Left forelimb (tissue), 1 donor: ENCODE results near the gene CACNA2D1.

Source experiments
- DNase-seq: peaks from one replicate; pipeline ENCODE4 v3.0.0-alpha.2; 2018; ENCODE audit warnings: low spot score

Gene CACNA2D1

DNA sequence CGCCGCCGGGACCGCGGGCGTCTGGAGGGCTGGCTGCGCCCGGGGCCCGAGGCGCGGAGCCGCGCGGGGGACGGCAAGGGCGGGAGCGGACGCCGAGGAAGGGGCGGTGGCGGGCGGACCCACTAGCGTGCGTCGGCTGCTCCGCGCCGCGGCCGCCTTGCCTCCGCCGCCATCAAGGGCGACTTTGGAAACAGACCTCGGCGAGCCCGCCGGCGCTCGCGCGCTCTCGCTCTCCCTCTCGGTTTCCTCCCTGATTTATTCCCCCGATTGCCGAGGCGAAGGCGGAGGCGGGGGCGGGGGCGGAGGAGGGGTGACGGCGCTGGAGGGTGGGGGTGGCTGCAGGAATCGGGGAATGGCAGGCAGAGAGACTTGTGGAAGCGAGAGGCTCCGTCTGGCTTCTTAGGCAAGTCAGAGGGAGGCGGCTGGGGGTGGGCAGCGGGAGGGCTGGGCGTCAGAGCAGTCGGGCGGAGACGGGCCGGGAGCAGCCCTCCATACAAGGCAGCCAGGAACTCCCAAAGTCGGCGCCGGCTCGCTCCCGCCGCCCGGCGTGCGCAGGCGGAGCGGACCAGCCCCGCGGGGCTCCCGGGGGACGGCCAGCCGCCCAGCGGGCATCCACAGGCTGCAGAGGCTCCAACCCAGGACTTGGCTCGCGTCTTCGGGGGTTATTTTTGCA, at the start of gene CACNA2D1:
Gene CACNA2D1 (minus strand): TSS at position 231 of the 673 bp plus-strand sequence.
- peak; percentile 91 for DNase-seq

DNA sequence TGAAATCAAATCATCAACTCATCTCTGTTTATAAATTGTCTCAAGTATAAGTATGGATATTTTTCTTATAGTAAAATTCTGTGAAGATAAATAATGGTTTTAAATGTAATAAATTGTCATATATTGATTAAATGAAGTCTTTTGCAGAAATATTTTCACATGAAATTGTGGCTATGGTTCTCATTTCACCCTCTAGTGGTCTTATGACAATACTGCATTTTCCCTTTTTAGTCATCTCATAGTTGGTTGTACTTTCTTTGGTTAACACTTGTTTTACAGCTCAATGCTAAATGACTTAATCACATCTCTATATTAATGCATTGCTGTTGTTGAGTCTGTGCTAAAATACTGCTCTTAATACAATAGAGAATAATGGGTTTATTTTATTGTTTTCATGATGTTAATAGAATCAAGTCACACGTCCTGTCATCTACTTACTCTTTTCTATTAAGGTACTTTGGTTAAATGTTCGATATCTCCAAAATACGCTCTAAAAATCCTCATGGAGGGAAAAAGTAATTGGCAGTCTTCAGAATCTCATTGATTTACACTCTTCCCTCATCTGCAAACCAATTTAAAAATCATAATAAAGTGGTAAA, 38.0 kb upstream of the CACNA2D1 start:
- DNase-seq: no peak

DNA sequence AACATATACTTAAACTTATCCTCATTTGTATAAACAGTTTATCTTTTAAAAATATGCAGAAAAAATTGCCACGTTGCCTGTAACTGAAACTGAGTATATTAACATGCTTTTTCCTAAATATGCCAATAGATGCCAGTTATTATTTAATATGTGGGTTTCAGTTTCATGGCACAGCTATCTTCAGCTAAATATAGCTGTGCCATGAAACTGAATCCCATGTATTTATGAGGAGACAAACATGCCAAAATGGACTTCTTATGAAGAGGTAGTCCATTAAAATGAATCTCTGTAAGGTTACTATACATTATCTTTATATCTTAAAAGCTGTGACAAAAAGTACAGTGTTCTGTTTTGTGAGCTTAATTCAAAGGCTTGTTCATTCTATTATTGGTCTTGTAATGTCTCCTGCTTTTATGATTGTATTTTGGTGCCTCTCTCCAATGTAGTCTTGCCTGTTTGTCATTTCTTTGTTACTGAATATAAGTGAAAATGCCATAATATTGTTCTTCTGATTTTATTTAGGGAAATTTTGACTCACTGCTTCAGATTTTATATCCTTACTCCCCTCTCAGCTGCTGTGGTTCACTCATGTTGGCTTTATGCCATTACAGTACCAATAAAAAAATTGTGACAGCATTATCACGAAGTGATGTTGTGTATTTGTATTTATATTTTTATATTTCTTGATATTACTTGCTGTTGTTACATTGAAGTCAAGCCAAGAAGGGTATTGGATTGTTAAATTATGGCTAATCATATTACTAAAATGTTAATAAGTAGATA, 34.3 kb upstream of the CACNA2D1 start:
- no peak for DNase-seq

DNA sequence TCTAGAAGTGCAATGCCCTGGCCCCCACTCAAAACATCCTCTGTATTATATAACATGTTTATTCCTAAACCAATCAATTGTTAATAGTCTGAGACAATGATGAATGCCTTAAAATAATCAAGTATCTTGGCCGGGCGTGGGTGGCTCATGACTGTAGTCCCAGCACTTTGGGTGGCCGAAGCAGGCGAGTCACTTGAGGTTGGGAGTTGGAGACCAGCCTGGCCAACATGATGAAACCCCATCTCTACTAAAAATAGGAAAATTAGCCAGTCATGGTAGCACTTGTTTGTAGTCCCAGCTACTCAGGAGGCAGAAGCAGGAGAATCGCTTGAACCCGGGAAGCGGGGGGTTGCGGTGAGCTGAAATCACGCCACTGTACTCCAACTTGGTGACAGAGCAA, 29.4 kb upstream of the CACNA2D1 start:
- no peak for DNase-seq

DNA sequence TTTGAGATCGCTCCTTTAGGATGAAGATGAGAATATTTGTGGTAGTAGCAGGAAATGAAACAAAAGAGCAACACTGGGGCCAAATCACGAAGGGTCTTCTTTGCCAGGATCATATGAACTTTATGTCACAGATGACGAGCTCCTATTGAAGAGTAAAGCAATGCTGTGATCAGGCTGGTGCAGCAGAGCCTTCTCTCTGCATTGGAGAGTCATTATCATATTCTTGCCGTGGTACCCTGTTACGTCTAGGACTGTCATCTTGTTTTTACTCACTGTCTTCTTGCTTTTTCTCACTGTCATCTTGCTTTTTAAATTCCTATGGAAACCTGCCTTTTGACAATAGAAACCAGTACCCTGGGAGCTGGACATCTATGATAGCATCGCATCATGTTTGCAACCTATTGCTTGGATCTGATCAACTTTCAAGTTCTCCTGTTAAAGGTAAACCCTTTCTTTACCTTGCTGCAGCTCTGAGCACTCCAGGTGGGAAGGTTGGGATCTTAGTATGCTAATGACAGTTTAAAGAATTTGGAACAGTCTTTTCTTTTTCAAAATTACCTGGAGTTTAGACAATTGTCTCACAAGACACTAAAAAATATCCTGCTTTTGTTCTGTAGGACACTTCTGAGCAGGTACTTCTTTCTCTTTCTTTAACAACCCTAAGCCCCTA, 27.9 kb upstream of the CACNA2D1 start:
- no peak for DNase-seq

DNA sequence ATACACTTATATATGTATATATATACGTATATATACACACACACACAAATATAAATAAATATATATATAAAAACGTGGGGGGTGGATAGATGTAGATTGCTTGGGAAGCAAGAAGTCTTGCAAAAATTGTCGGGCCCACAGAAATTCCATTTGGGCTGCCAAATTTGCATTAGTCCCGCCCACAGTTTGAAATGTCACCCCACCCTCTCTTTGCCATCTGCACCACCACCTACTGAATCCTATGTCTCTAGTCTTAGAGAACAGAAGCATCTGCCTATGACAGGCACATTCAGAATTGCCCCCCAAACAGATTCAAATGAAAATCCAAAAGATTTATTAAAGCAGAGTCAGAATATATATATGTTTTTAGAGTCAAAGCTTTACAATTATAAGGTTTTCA, 25.6 kb upstream of the CACNA2D1 start:
- no peak for DNase-seq

DNA sequence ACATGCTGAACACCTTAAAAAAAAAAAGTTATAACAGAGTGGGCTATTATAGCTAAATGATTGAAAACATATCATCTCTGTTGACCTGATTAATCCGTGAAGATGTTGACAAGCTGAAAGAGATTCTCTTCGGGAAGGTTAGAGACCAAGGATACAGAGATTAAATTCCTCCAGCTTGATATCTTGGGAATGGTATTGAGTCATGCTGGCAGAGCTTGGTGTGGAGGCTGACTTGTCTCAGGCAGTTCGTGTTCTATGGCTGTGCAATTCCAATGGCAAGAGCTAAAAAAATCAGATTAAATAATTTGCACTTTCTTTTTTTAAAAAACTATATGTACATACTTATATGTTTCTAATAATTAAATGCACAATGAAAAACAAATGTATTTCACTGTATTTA, 24.9 kb upstream of the CACNA2D1 start:
- DNase-seq: no peak

DNA sequence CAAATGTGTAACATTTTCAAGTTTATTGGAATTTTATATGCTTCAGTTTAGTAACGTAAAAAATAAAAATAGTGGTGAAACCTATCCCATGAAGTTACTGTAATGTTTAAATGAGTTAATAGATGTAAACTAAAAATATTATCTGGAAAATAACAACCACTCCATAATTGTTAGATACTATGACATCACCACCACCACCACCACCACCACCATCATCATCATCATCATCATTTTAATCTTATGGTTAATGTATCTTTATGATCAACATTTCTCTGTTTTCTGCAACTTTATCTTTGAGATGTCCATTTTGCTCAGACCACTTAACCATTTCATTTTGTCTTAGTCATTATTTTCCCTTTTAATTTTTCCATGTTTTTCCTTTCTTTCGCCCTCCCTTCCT, 23.4 kb upstream of the CACNA2D1 start:
- DNase-seq: no peak

DNA sequence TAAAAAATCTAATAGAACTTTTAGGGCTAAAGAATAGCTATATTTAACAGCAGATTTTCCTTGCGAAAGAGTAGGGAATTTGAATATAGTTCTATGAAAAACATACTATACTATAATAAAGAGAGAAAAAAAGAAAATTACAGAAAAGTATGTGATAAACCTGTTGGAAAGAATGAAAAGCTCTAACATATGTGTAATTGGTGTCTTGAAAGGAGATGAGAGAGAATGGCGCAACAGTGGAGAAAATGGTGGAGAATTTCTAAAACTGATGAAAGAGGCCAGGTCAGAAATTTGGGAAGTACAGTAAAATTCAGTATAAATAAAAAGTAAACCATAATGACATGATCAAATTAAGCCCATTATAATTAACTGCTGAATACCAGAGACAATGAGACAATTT, 20.8 kb upstream of the CACNA2D1 start:
- no peak for DNase-seq

DNA sequence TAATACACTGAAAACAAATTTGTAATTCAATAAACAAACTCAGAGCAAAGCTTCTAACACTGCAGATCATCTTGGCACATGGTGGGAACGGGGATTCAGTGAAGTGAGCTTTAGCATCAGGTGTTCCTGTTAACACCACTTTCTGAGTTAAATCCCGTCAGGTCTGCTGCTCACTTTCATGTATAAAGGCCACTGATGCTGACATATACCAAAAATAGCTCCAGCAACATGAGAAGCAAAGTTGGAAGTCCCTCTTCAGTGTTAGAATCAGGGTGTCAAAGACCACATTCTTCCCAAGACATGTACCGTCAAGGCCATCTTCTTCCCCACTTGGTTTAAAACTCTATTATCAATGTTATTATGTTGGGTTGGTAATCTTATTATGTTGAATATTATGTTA, 11.7 kb upstream of the CACNA2D1 start:
- DNase-seq: no peak

DNA sequence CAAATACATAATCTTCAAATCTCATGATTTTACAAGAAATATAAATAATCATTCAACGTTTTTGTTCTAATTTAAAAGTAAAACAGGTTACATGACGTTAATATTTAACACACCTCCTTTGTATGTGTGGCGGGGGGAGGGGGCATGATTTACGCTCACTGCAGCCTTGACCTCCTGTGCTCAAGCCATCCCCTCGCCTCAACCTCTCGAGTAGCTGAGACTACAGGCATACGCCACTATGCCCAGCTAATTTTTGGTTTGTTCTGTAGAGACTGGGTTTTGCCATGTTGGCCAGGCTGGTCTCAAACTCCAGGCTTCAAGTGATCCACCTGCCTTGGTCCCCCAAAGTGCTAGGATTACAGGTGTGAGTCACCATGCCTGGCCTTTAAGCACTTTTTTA, 7.2 kb upstream of the CACNA2D1 start:
- DNase-seq: no peak

DNA sequence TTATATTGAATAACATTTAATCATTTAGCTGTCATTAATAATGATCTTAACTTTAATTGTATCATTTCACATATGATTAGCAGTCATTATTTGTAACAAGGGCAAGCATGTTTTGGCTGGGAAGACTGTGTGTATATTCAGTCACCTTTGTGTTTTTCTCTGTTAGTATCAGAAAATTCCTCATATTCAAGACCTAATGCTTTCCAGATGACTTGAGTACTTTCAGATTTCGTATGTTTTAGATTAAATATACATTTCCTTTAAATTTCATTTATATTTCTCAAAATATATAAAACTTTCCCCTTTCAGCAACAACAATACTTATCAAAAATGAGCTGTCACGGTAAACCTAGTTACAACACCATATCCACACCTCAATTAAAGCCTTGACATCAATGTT, 6.3 kb upstream of the CACNA2D1 start:
- no peak for DNase-seq

DNA sequence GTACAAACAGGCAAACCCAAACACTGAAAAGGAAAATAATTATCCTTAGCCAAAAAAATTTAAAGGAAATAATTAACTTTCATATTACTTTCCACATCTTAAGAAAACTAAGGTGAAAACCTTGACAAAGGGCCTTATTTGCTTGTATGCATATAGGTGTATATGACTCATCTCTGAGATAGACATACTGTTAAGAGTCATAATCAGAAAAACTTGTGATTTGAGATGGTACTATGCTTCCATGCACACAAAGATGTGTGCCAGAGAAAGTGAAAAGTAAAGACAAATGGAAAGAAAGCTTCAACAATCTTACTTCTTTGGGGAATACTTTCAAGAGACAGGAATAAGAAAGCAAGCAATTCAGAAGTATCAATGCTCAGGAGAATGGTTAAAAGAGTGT, 3.3 kb upstream of the CACNA2D1 start:
- no peak for DNase-seq

DNA sequence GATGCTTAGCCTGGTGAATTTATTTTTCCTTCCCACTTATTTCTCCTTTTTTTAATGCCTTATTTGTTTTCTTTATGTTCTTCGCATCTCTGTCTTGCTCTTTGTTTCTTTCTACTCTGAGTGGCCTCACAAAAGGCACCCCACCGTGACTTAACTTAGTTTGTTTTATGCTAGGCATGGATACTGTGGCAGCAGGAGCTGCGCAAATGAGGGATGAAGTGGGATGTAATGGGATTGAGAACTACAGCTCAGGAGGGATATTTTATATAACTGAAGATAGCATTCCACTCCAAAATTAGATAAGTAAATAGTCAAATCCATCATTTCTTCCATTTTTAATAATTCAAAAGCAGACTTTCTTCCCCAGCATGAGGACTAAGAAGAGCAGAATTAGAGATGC, 1.7 kb upstream of the CACNA2D1 start:
- no peak for DNase-seq

DNA sequence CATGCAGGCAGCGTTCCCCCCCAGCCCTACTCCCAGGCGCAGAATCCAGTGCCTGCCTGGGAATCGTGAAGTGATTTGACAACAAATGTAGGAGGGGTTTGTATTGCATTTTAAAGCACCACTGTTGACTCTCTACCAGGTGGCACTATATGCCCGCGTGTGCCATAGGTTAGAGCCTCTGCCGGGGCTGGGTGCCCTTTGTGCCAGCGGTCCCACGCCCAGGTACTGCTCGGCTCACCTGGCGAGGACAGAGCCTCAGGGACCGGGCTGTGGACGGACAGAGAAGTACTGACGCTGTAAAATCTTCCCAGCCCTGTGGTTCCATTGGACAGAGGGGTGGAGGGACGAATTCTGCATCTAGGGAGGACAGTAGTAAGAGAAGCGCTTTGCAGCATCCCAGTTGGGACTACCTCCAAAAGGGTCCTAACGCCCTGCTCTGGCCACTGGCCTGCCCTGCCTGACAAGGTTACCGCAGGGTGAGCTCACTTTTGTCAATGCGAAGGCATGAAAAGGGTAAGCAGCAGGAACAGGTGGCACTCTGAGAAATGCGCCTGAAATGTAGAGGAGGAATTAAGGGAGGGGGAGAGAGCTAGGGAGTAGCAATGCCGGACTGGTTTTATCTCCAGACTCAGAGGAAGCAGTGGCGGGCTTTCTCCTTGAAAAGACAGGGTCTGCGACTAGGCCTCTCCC, 788 bp upstream of the CACNA2D1 start:
- no peak for DNase-seq

DNA sequence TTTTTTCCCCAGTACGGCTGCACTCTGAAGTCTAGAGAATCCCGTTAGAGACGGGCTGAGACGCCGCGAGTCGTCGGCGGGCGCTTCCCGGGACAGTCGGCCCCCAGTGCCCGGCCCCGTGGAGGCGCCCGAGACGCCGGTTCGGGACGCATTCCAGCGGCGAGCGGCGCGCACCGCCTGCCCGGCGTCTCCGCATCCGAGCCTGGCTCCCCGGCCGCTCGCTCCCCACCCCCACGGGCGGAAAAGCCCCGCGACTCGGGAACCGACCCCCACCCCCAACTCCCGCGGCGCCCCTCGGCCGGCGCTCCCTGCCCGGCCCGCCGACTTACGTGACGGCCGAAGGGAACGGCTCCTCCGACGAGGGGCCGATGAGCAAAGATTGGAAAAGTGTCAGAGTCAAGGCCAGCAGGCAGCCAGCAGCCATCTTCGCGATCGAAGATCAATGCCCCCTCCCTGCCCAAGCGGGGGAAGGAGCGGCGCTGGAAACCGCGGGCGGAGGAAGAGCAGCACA, 486 bp downstream of the CACNA2D1 start:
- no peak for DNase-seq

DNA sequence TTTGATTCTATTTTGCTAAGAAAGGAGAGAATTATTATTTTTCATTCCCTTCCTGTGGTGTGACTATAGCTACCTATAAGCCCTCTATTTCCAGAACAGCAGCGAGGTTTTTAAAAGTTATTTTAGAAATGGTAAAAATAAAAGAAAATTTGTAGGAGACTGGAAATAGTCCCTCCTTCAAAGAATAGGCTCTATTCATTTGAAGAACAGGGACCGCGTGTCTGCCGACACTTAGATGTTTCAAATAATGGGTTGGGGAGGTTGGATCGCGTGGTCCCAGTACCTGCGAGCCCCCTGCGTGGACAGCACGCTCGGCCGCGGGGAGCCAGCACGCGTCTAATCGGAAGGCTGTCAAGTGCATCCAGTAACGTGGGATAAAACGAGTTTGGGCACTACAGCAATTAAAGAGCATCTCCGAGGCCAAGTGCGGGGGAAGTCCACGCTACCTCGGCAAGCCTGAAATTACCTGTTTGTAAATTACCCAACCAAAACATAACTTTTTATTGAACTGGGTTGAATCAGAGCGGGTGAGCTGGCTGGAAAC, 1.0 kb downstream of the CACNA2D1 start:
- DNase-seq: peak; percentile 66

DNA sequence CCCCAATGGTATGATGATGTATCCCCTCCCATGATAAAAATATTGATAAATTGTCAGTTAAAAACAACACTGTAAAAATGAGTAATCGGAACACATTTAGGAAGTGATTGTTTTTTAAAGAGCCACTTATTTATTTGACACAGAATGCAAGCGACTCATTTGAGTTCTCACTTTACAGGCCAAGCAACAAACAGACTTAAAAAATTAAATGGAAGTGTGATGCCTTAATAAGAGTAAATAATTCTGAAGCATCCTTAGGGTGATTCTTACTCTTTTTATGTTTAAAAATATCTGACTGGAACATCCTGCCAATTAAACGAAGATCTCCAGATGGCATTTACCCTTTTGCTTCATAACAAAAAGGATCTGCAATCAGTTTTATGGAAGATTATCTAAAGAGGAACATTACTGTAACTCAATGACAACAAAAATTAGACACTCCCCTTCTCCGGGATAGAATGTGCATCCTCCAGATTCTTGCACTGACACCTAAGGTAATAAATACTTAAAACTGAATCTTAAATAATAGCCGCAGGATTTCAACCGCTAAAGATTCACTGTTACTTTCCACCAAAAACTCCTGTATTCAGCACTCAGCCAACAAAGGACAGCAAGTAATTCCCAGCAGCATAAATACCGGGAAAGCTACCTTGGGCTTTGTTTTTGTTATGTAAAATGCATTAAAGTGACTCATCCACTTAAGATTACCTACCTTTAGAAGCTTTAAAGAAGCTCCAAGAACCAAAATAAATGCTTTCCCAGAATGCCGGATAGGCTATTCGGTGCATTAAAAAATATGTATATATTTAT, 1.7 kb downstream of the CACNA2D1 start:
- no peak for DNase-seq

DNA sequence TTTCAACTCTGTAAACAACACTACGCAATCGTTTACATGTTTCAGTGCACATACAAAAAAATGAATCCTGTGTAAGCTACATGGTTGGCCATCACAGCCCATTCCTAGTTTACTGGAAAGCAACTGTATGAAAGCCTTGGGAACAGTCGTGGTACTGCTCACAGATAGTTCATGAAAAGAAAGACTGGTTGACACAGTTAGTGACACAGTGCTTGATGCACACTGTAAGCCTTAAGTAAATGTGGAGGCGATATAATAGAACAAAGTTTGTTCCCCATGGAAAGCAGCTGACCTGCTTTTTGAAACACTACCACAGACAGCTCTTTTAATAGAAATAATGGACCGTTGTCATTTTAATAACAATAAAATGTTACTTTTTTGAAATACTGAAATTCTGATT, 5.1 kb downstream of the CACNA2D1 start:
- no peak for DNase-seq

DNA sequence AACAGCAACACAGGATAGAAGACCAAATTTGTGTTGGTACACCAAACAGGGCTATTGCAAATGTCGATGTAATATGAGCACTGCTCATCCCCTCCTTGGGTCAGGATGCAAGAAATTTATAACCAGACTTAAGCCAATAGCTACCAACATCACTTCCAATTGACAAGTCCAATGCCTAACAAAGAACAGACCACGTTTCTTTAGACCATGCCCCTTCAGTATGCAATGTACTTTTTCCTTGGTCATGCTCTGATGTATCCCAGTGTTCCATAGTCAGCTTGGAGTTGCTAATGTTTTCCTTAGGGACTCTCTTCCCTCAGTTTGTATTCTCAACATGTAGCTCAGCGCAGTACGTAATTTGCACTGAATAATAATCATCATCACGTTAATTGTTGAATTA, 7.8 kb downstream of the CACNA2D1 start:
- DNase-seq: no peak
